Measurements from ENCODE around the gene ZBTB42. TPM values are rescaled to one million over a fixed set of nuclear protein-coding genes. Genes with fewer than 3 reads are reported as not detected.

Gene ZBTB42
- polyA plus RNA-seq, 1 of the 3 experiments (the other 2 are of a cell fraction), result 3.1 TPM

GRCh38 chr14:104788161-104788818 is 12.6 kb upstream of the ZBTB42 start:
- Histone ChIP-seq H3K4me3 (ENCODE audit: low read depth in 2 of 2, low read length in 1 of 2) (no peak overlapping the region), H3K9ac (no peak overlapping the region), H3K36me3 (replicated peaks in 1 of 2; ENCODE audit: control insufficient read depth in 1 of 2, insufficient read depth in 2 of 2, low read length in 1 of 2) (peaks cover 0 to 41% of the 10 kb centered on the region in 2 experiments), H3K79me2 (ENCODE audit: insufficient read depth) (peaks cover 81% of the 10 kb centered on the region), H3K9me2 (no peaks in the 10 kb centered on the region), H3K9me3 (no peaks in the 10 kb centered on the region), H2AFZ (ENCODE audit: low read depth) (no peak overlapping the region), H3K27me3 (ENCODE audit: insufficient read depth) (no peaks in the 10 kb centered on the region), H3K4me2 (no peak overlapping the region), H3F3A (replicated peaks; ENCODE audit: insufficient read depth) (no peaks in the 10 kb centered on the region), H4K20me1 (ENCODE audit: insufficient read depth) (peaks cover 83% of the 10 kb centered on the region), H3K4me1 (ENCODE audit: control insufficient read depth in 1 of 2, insufficient read depth in 2 of 2, low read depth in 1 of 2, low read length in 1 of 2) (peaks cover 0 to 7% of the 10 kb centered on the region in 2 experiments; a peak in 1 of 4 replicates), H3K27ac (ENCODE audit: low read depth in 2 of 2, low read length in 1 of 2) (no peak overlapping the region)
- CTCF ChIA-PET, result interaction anchor here (0.9 to 6.3 kb wide), 3 partner anchors 20 to 65 kb away, joined by 3 to 35 read pairs (median 3); partner anchors contain the start of gene ADSS1
- DNase-seq, result no peak
- WGBS (ENCODE audit: low lambda C conversion rate), result 97% methylated on average over 6 of the region's 14 CpGs
- POLR2A ChIA-PET, result no interaction called here
- TF ChIP-seq ELF1 (IDR thresholded peaks at IDR 0.05), result no peak
- no peak for TF ChIP-seq MXI1 (IDR thresholded peaks at IDR 0.05; ENCODE audit: low read depth, low read length)
- TF ChIP-seq ZBTB33 (IDR thresholded peaks at IDR 0.05; ENCODE audit: borderline replicate concordance, low read depth), result no peak
- TF ChIP-seq SIN3A (IDR thresholded peaks at IDR 0.05; ENCODE audit: borderline replicate concordance, low read depth, low read length), result no peak
- TF ChIP-seq CHD2 (IDR thresholded peaks at IDR 0.05; ENCODE audit: low read length, partially characterized antibody), result no peak
- TF ChIP-seq RCOR1 (IDR thresholded peaks at IDR 0.05; ENCODE audit: low read length), result no peak
- TF ChIP-seq TAF1 (IDR thresholded peaks at IDR 0.05; ENCODE audit: borderline replicate concordance, low read depth, low read length), result no peak
- TF ChIP-seq USF1 (IDR thresholded peaks at IDR 0.05; ENCODE audit: borderline replicate concordance, low read depth), result no peak
- TF ChIP-seq FOXM1 (IDR thresholded peaks at IDR 0.05; ENCODE audit: low read depth), result no peak

GRCh38 chr14:104788873-104789663 is 11.8 kb upstream of the ZBTB42 start:
- Histone ChIP-seq H3K9ac (no peak overlapping the region), H3K9me2 (no peaks in the 10 kb centered on the region), H3K4me1 (ENCODE audit: control insufficient read depth in 1 of 2, insufficient read depth in 2 of 2, low read depth in 1 of 2, low read length in 1 of 2) (peaks cover 4 to 15% of the 10 kb centered on the region in 2 experiments; a peak in 3 of 4 replicates), H3K4me3 (ENCODE audit: low read depth in 2 of 2, low read length in 1 of 2) (no peak overlapping the region), H4K20me1 (ENCODE audit: insufficient read depth) (peaks cover 85% of the 10 kb centered on the region), H3F3A (replicated peaks; ENCODE audit: insufficient read depth) (no peaks in the 10 kb centered on the region), H3K79me2 (ENCODE audit: insufficient read depth) (peaks cover 89% of the 10 kb centered on the region), H3K27me3 (ENCODE audit: insufficient read depth) (no peaks in the 10 kb centered on the region), H3K4me2 (no peak overlapping the region), H3K27ac (ENCODE audit: low read depth in 2 of 2, low read length in 1 of 2) (no peak overlapping the region), H3K9me3 (no peaks in the 10 kb centered on the region), H3K36me3 (replicated peaks in 1 of 2; ENCODE audit: control insufficient read depth in 1 of 2, insufficient read depth in 2 of 2, low read length in 1 of 2) (peaks cover 0 to 40% of the 10 kb centered on the region in 2 experiments), H2AFZ (ENCODE audit: low read depth) (no peak overlapping the region)
- CTCF ChIA-PET, result interaction anchor here (0.6 to 6.3 kb wide), 4 partner anchors 20 to 64 kb away, joined by 3 to 35 read pairs (median 3); no protein-coding TSS in a partner anchor
- DNase-seq, result no peak
- POLR2A ChIA-PET, result interaction anchor here (0.5 kb wide), 1 partner anchor 37 kb away, joined by 3 read pairs; no protein-coding TSS in a partner anchor
- WGBS (ENCODE audit: low lambda C conversion rate), result 93% methylated on average over 33 of the region's 39 CpGs
- no peak for TF ChIP-seq NRF1 (IDR thresholded peaks at IDR 0.05; ENCODE audit: low read depth, low read length)
- TF ChIP-seq RAD21 (IDR thresholded peaks at IDR 0.05; ENCODE audit: low read length), result no peak
- TF ChIP-seq MAX (IDR thresholded peaks at IDR 0.05; ENCODE audit: low read depth), result no peak
- TF ChIP-seq NFIC (IDR thresholded peaks at IDR 0.05; ENCODE audit: borderline replicate concordance), result no peak
- no peak for TF ChIP-seq REST (IDR thresholded peaks at IDR 0.05; ENCODE audit: low read depth, low read length)
- TF ChIP-seq POLR2AphosphoS5 (IDR thresholded peaks at IDR 0.05; ENCODE audit: low read depth, low read length), result no peak
- TF ChIP-seq EP300 (IDR thresholded peaks at IDR 0.05; ENCODE audit: borderline replicate concordance in 1 of 2, low read depth in 1 of 2, low read length in 1 of 2), result no peak
- TF ChIP-seq MXI1 (IDR thresholded peaks at IDR 0.05; ENCODE audit: low read depth, low read length), result no peak
- no peak for TF ChIP-seq ZBTB33 (IDR thresholded peaks at IDR 0.05; ENCODE audit: borderline replicate concordance, low read depth)
